ENCODE data around the gene LRRC36.

The LRRC36 gene

DNA sequence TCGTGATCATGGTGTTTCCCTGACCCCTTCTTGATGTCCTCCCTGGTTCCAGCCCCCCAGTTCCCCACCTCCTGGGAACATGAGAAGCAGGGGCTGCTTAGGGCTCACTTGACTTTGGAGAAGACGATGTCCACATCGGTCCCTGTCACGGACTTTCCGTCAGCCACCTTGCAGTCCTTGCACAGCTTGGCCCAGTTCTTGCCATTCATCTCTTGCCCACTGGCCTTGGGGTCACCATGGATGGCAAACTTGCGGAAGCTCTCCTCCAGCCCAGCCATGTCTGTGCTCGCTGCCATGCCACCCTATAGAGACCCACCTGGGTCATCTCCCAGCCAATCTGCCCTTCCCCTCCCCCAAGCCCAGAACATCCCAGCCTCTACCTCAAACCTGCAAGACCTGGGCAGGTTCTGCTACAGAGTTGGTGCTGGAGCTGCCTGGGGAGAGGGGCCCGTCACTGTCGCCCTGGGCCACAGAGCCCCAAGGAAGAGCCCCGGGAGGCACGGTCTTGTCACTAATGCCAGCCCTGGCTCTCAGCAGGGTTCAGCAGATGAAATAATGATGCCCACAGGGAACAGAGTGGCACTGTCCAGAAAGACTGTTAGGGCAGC is 64.3 kb downstream of the LRRC36 start:
- TF ChIP-seq, protein P1, sequence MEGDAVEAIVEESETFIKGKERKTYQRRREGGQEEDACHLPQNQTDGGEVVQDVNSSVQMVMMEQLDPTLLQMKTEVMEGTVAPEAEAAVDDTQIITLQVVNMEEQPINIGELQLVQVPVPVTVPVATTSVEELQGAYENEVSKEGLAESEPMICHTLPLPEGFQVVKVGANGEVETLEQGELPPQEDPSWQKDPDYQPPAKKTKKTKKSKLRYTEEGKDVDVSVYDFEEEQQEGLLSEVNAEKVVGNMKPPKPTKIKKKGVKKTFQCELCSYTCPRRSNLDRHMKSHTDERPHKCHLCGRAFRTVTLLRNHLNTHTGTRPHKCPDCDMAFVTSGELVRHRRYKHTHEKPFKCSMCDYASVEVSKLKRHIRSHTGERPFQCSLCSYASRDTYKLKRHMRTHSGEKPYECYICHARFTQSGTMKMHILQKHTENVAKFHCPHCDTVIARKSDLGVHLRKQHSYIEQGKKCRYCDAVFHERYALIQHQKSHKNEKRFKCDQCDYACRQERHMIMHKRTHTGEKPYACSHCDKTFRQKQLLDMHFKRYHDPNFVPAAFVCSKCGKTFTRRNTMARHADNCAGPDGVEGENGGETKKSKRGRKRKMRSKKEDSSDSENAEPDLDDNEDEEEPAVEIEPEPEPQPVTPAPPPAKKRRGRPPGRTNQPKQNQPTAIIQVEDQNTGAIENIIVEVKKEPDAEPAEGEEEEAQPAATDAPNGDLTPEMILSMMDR (IDR thresholded peaks at IDR 0.05; ENCODE audit: borderline replicate concordance, insufficient read depth, low read depth, low read length) = no peak
- H3K4me3 ChIP-seq (ENCODE audit: low read depth, low read length) = no peak overlapping the region

DNA sequence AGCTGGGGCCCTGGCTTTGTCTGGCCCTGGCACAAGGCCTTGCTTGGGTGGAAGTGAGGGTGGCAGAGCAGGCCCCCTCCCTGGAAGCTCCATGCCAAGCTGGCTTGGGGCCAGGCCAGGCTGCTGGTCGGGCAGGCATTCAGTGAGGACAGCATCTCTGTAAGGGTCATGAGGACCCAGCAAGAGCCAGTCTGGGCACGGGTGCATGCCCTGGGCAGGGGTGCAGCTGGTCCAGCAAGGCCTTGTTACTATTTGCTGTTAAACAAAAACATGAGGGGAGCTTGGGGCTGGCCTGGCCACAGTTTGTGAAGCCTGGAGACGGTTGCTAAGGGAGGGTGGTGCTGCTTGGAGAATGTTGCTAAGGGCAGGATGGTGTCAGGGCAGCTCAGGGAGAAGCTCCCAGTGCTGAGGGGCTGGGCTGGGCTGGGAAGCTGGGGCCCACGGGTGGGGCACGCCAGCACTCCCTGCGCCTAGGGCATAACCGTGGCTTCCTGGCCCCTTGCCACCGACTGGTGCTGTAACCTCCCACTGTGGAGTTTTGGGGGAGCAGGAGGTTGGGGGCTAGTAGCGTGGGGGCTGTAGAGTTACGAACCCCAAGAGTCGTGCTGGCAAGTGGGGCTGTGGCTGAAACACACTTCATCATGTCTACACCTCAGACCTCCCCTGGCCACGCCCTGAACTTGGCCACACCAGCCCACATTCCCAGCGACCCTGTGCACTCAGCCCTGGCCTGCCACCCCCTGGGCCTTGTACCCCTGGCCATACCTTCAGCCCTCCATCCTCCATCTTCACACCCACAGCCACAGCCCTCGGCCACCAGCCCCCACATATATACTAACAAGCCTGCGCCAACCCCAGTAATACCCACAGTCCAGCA is 65.0 kb downstream of the LRRC36 start:
- no peak overlapping the region for H3K4me3 ChIP-seq (ENCODE audit: low read depth, low read length)
- TF ChIP-seq, protein P1 (IDR thresholded peaks at IDR 0.05; ENCODE audit: borderline replicate concordance, insufficient read depth, low read depth, low read length) = no peak

DNA sequence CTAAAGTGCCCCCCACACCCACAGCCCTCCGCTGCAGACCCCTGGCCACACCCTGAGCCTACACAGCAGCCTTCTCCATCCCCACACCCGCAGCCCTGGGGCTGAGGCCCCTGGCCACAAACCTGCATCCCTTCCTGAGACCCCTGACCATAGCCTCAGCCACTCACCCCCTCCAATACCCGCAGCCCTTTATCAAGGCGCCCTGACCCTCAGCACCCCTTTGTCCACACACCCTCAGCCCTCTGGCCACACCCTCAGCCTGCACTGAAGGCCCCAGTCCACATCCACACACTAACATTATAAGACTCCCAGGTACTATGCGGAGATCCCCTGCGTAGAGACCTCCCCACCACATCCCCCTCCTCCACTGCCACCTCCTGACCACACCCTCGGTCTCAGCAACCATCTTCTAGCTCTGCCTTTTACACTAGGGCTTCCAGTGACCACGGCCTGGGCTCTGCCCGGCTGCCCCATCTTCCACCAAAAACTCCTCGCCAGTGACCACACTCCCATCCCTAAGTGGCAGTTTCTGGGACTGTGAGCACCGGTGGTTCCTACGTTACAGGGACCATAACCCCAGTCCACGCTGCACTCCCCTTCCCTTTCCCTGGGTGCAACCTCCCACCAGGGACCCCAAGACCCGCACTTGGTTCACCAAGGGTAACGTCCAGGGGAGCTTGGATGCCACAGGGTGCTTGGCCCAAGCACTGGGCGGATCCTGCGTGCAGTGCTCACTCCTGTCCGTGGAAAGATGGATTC is 65.9 kb downstream of the LRRC36 start:
- TF ChIP-seq, protein P1 (IDR thresholded peaks at IDR 0.05; ENCODE audit: borderline replicate concordance, insufficient read depth, low read depth, low read length) = no peak
- H3K4me3 ChIP-seq (ENCODE audit: low read depth, low read length) = no peak overlapping the region

DNA sequence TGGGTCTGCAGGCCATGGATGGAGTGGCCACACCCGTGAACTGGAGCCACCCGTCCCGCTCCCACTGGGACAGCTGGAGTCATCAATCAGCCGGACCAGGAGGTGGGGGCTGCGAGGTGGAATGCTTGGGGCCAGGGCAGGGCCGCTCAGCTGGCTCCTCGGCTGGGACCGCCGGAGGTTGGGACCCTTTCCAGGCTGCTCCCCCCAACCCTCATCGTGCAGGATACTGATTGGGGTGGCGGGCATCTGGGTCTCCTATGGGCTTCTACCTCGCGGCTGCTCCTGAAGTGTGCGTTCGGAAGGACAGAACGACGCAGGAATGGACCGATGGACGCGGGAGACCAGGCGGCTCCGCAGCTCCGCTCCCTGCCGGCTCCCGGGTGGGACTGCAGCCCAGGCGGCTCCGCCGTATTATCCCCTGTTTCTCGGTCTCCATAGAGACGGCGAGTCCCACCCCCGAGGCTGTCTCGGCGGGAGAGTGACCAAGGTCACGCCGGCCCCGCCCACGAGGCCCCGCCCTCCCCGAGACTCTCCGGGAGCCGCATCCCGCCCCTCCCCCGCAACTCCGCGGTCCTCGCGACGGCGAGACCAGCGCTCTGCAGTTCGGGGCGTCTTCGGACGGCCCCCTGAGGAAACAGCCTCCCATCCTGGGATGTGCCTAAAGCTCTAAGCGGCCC is 66.6 kb downstream of the LRRC36 start, which contains the start of gene TPPP3:
TSS of gene TPPP3 (minus strand) at position 388 of the 677 bp plus-strand sequence. CDS start 2,387 bp downstream, outside the sequence.
- no peak within 1 kb of the TSS for H3K4me3 ChIP-seq (ENCODE audit: low read depth, low read length)
- TF ChIP-seq, protein P1 (IDR thresholded peaks at IDR 0.05; ENCODE audit: borderline replicate concordance, insufficient read depth, low read depth, low read length) = 0 out of 2 replicates have a peak, but pooled peaks have one; percentile 6

DNA sequence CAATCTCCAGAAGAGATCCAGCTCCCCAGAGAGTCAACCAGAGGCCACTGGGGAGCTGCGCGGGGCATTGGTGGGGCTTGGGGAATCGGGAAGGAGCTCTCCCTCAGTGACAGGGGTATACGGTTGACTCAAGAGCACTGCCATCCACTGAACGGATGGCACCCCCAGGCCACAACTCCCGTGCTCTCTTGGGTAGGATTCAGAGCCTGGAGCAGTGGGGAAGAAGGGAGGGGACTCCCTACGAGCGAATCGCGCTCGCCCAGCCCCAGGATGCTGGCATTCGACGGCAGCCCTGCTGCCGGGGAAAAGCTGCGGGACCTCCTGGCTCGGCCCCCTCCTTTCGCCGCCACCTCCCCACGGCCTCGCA is 67.2 kb downstream of the LRRC36 start:
- H3K4me3 ChIP-seq (ENCODE audit: low read depth, low read length) = no peak overlapping the region
- TF ChIP-seq, protein P1 (IDR thresholded peaks at IDR 0.05; ENCODE audit: borderline replicate concordance, insufficient read depth, low read depth, low read length) = no peak

DNA sequence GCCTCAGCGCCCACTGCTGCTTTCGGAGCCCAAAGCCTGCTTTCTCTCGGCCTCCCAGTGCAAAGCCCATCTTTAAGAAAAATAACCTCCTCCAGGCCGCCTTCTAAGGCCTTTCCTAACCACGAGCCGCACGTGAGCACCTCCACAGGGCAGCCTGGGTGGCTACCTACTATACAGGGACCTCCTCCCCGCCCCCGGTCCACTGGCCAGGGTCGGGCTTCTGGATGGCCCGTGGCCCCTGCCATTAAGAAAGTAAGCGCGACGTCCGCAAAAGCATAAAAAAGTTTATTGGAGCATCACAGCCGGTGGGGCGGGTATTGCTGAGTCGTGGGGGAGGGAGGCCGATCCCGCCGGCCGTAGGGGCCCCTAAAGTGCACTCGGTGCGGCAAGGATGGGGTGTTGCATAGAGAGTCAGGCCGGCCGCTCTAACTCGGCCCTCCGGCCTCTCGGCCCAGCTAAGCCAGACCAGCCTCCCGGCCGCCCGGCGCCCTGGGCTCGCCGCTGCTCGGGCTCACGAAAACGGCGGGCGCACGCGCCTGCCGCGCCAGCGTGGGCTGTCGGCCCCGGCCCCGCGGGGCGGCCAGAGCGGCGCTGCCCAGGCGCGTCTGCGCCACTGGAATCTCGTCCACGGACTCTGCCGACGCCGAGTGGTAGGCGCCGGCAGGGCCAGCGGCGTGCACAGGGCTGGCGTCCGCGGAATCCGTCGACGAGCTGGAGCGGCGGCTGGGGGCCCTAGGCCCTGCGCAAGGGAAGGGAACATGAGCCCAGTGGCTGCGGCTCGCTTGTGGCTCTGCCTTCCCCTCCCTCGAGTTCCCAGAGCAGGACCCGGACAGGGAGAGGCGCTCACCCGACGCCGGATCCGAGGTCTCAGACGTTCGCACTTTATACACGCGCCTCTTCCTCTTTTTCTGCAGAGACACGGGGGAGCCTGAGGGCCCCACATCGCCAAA is 67.8 kb downstream of the LRRC36 start:
- TF ChIP-seq, protein P1 (IDR thresholded peaks at IDR 0.05; ENCODE audit: borderline replicate concordance, insufficient read depth, low read depth, low read length) = no peak
- H3K4me3 ChIP-seq (ENCODE audit: low read depth, low read length) = no peak overlapping the region

Measured in GM12875 (cell line).